IPS DF 6.9 (cell line): ENCODE measurements around the gene GLT6D1.
"Not testable (repeated sequence)": the region's sequence is repeated elsewhere in the genome, so short reads cannot be mapped to it uniquely, and the experiment has no call there.

Experiments used
- DNase-seq: peaks from one replicate; pipeline ENCODE4 v3.0.0-alpha.2; 2013; ENCODE audit warnings: low read depth, low spot score
- H3K27ac ChIP-seq: one replicate; pipeline ENCODE4 v1.5.1; 2013; ENCODE audit warnings: low read length, control low read depth
- H3K27me3 ChIP-seq: 2 replicates; pipeline ENCODE4 v1.6.1; 2013; ENCODE audit warnings: mild to moderate bottlenecking, low read length; ENCODE audit not compliant: control insufficient read depth, insufficient read depth
- H3K36me3 ChIP-seq: 2 replicates; pipeline ENCODE4 v1.6.1; 2013; ENCODE audit warnings: low read length; ENCODE audit not compliant: control insufficient read depth, insufficient read depth
- H3K4me1 ChIP-seq: 2 replicates; pipeline ENCODE4 v1.6.1; 2013; ENCODE audit warnings: low read length; ENCODE audit not compliant: control insufficient read depth, insufficient read depth
- H3K4me3 ChIP-seq: 2 replicates; pipeline ENCODE4 v1.5.1; 2013; ENCODE audit warnings: mild to moderate bottlenecking, low read length
- H3K9me3 ChIP-seq: 2 replicates; pipeline ENCODE4 v1.6.1; 2013; ENCODE audit warnings: low read length, inconsistent platforms; ENCODE audit not compliant: control insufficient read depth, insufficient read depth
- WGBS: extraction: QIAGEN DNeasy Blood & Tissue Kit; methylation state at CpG from one replicate; pipeline ENCODE4 v1.1.7; 2013; ENCODE audit warnings: mixed read lengths, missing lambda C conversion rate; ENCODE audit not compliant: insufficient read length, insufficient coverage; 5-methylcytosine and 5-hydroxymethylcytosine counted together

The GLT6D1 gene

DNA sequence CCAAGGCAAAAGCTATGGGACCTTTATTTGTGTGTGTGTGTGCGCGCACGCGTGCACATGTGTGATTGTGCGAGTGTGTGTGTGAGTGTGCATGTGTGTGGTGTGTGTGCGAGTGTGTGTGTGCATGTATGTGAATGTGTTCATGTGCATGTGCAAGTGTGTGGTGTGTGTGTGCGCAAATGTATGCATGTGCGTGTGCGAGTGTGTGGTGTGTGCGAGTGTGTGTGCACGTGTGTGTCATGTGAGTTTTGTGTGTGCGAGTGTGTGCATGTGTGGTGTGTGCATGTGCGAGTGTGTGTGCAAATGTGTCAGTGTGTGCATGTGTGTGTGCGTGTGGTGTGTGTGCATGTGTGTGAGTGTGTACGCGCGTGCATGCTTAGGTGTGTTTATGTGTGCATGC is 11.1 kb upstream of the GLT6D1 start:
- no peak for DNase-seq
- WGBS = 100% methylated on average over 5 of the region's 17 CpGs
- peaks cover 6% of the 10 kb centered on the region for H3K9me3 ChIP-seq

DNA sequence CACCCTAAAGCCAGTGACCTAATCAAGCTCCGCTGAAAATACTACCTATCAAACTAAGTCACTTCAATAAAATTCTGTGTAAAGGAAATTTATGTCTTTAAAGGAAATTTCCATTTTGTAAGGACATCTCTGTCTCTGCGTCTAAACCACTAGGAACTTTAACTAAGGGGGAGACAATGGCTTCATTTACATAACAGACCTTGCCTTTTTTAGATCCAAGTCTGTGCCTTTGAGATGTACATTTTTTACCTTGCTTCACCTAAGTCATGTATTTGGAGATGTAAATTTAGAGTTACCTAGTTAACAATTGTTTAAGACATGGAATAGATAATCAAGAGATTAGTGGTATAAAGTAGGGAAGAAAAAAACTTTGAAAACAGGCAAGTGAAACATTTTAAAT is 10.2 kb upstream of the GLT6D1 start:
- no peak overlapping the region for H3K27ac ChIP-seq
- H3K36me3 ChIP-seq = 0 out of 2 replicates have a peak, but pooled peaks cover 5% of the 10 kb centered on the region
- H3K9me3 ChIP-seq = peaks cover 9% of the 10 kb centered on the region
- H3K4me3 ChIP-seq = no peak overlapping the region
- no peaks in the 10 kb centered on the region for H3K4me1 ChIP-seq
- no peaks in the 10 kb centered on the region; the same call in 1 of the 2 replicates for H3K27me3 ChIP-seq
- no peak for DNase-seq
- no CpG with 5 or more reads among the region's 2 CpGs for WGBS

More for the DNA sequence above, 11.1 kb upstream of the GLT6D1 start:
- Histone ChIP-seq H3K4me1 (no peaks in the 10 kb centered on the region), H3K4me3 (no peak overlapping the region), H3K27ac (no peak overlapping the region), H3K27me3 (no peaks in the 10 kb centered on the region; the same call in 1 of the 2 replicates), H3K36me3 (0 out of 2 replicates have a peak, but pooled peaks cover 3% of the 10 kb centered on the region)

DNA sequence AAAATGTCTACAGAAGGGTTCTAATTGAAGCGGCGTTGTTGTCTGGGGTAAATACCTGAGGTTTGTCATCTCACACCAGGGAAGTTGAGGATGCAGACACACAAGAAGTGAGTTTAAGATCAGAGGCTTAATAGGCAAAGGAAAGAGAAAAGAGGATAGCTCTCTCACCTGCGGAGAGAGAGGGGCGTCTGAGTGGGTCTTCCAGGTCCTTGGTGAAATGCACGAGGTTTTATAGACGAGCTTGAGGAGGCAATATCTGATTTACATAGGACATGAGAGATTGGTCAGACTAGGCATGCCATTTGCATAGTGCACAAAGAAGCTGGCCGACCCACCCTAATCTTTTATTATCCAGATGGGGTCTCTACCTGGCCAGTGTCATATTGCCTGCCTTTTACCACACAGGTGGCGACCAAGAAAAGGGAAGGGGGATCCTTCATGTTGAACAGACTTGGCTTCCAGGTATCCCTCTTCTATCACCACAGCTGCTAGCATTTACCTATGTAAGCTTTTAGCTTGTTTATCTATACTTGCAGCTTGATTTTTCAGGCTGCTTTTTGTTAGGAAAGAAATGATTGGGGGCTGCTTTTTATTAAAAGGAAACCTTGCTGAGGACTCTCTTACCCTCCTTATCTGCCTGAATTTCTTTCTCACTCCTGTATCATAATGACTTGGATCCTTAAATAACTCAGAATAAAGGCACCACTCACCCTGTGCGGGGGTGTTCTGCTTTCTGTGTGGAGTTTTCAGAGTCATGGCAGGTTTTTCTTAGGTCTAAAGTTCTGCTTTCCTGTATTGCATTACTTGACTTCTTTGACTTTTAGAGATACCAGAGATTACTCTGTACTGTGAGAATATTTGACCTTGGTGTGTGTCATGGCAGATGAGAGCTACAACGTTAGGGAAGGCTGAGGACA is 9.4 kb upstream of the GLT6D1 start:
- H3K4me1 ChIP-seq = no peaks in the 10 kb centered on the region
- DNase-seq = no peak
- no CpG with 5 or more reads among the region's 10 CpGs for WGBS
- H3K27me3 ChIP-seq = no peaks in the 10 kb centered on the region; the same call in 1 of the 2 replicates
- H3K27ac ChIP-seq = no peak overlapping the region
- peaks cover 9% of the 10 kb centered on the region for H3K9me3 ChIP-seq
- H3K4me3 ChIP-seq = no peak overlapping the region
- 0 out of 2 replicates have a peak, but pooled peaks cover 5% of the 10 kb centered on the region for H3K36me3 ChIP-seq

DNA sequence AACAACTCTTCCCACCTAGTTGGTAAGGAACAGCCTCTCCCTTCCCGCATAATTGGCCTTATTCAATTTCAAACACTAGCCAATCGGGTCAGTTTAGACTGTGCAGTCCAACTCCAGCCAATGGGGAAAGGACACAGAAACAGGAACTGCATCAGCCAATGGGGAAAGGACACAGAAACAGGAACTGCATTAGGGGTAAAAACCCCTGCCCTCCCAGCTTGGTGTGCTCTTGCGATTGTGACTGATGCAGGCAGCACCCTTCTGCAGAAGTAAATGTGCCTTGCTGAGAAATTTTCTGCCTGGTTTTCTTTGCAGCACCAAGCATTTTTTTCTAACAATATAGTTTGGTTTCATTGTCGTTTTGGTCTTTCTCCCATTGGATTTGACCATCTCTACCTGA is 8.5 kb upstream of the GLT6D1 start:
- no CpG with 5 or more reads among the region's 4 CpGs for WGBS
- no peaks in the 10 kb centered on the region for H3K4me1 ChIP-seq
- no peak for DNase-seq
- H3K9me3 ChIP-seq = peaks cover 9% of the 10 kb centered on the region
- 0 out of 2 replicates have a peak, but pooled peaks cover 5% of the 10 kb centered on the region for H3K36me3 ChIP-seq
- no peaks in the 10 kb centered on the region; the same call in 1 of the 2 replicates for H3K27me3 ChIP-seq
- H3K27ac ChIP-seq = no peak overlapping the region
- no peak overlapping the region for H3K4me3 ChIP-seq

DNA sequence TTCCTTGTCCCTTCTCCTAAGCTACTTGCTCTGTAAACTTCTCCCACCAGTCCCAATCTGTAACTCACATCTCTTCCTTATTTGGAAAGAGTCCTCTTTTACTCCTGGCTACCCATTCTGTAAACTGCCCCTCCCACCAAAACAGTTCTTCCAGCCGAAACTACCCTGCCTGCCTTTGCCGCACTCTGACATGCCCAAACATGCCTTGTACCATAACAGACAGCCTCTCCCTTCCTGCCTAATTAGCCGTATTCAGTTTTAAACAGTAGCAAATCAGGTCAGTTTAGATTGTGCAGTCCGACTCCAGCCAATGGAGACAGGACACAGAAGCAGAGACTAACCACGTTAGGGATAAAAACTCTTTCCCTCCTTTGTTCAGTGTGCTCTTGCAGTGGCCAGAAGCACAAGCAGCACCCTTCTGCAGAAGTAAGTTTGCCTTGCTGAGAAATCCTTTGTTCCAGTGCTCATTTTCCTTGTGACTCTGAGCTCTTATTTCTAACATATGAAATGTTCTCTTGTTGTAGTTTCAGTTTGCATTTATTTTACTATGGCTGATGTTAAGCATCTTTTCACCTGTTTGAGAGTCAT is 5.4 kb upstream of the GLT6D1 start:
- no peak for DNase-seq
- 0 out of 2 replicates have a peak, but pooled peaks cover 2% of the 10 kb centered on the region for H3K36me3 ChIP-seq
- H3K9me3 ChIP-seq = peaks cover 8% of the 10 kb centered on the region
- no peaks in the 10 kb centered on the region; the same call in 1 of the 2 replicates for H3K27me3 ChIP-seq
- no peak overlapping the region for H3K27ac ChIP-seq
- no peak overlapping the region for H3K4me3 ChIP-seq
- H3K4me1 ChIP-seq = no peaks in the 10 kb centered on the region
- no CpG with 5 or more reads among the region's 5 CpGs for WGBS

DNA sequence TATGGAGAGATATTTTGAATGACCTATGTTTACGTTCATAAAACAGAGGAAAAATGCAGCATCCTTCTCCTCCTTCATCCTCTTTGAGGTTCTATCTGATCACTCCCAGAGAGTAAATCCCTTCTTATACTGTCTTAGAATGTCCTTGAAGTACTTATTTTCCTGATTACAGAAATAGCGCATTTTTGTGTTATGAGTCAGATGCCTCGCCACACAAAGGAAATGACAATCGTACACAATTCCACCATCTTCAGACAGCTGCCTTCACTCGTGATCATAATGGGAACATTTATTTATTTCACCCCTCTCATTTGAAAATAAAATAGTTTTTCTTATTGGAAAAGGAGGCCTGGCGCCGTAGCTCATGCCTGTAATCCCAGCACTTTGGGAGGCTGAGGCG is 2.4 kb upstream of the GLT6D1 start:
- H3K4me1 ChIP-seq = no peaks in the 10 kb centered on the region
- WGBS = no CpG with 5 or more reads among the region's 8 CpGs
- peaks cover 3% of the 10 kb centered on the region for H3K9me3 ChIP-seq
- no peak for DNase-seq
- no peak overlapping the region for H3K4me3 ChIP-seq
- H3K27me3 ChIP-seq = no peaks in the 10 kb centered on the region
- H3K27ac ChIP-seq = no peak overlapping the region
- 0 out of 2 replicates have a peak, but pooled peaks cover 2% of the 10 kb centered on the region for H3K36me3 ChIP-seq

DNA sequence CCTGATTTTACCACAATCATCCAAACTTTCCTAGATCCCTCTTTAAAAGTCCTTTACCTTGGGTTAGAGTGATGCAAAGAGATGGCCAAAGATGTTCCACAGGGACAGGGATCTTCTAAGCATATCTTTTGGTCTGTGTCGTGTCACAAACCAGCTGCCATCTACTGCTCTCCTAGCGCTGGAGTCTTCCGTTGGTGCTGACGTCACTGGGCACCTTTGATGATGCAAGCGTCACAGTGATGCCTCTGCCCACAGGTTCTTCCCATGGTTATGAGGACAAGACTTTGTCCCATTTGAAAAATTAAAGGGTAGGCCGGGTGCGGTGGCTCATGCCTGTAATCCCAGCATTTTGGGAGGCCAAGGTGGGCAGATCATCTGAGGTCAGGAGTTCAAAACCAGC is 1.7 kb upstream of the GLT6D1 start:
- Histone ChIP-seq H3K4me1 (no peaks in the 10 kb centered on the region), H3K9me3 (peaks cover 3% of the 10 kb centered on the region), H3K4me3 (no peak overlapping the region), H3K27me3 (no peaks in the 10 kb centered on the region), H3K27ac (no peak overlapping the region), H3K36me3 (0 out of 2 replicates have a peak, but pooled peaks cover 2% of the 10 kb centered on the region)
- WGBS = no CpG with 5 or more reads among the region's 7 CpGs
- DNase-seq = no peak

DNA sequence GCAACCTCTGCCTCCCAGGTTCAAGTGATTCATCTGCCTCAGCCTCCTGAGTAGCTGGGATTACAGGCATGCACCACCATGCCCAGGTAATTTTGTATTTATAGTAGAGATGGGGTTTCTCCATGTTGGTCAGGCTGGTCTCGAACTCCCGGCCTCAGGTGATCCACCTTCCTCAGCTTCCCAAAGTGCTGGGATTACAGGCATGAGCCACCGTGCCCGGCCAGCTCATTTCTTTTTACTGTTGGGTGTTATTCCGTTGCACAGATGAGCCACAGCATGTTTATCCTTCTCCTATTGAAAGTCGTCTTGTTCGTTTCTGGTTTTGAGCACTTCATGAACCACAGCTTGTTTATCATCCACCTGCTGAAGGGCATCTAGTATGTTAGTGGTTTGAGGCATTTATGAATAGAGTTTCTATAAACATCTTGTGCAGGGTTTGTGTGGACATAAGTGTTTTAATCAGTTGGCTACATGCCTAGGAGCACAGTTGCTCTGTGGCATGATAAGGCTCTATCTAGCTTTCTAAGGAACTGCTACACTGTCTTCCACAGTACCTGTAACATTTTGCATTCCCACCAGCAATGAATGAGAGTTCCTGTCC is 2.3 kb downstream of the GLT6D1 start:
- H3K4me3 ChIP-seq, DNase-seq, H3K27me3 ChIP-seq, H3K36me3 ChIP-seq, H3K27ac ChIP-seq, H3K4me1 ChIP-seq, H3K9me3 ChIP-seq: not testable (repeated sequence)
- WGBS = no CpG with 5 or more reads among the region's 7 CpGs

DNA sequence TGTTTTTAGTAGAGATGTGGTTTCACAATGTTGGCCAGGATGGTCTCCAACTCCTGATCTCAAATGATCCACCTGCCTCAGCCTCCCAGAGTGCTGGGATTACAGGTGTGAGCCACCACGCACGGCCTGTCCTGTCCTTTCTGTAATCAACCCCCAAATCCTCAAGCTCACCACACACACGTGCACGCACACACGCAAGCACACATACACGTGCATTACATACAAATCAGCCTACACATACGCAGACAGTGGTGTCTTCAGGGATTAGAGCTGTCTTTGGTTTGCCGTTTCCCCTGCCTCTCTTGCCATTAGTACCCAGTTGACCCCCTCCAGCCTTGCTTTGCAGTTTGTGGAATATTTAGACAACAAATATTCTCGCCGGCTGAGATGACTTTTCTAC is 6.5 kb downstream of the GLT6D1 start:
- H3K4me3 ChIP-seq = no peak overlapping the region
- H3K4me1 ChIP-seq = no peaks in the 10 kb centered on the region
- no peak overlapping the region for H3K27ac ChIP-seq
- no peak for DNase-seq
- H3K27me3 ChIP-seq = no peaks in the 10 kb centered on the region
- WGBS = no CpG with 5 or more reads among the region's 10 CpGs
- H3K36me3 ChIP-seq = no peaks in the 10 kb centered on the region
- no peaks in the 10 kb centered on the region for H3K9me3 ChIP-seq

DNA sequence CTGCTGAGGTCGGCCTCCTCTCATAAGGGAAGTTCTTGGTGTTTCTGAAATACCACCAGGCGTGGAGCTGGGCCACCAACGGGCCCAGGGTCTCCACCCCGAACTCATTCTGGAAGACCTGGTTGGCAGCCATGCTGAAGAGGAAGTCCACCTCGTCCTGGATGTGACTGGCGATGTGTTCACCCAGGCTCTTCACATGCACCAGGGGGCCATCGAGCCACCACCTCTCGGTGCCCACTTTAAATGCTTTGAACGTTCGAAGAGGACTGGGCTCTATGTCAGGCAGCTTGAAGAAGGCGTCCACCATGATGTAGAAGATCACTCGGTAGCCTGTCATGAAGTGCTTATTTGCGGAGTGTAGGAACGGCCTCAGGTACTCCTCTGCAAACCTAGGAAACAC is 15.1 kb downstream of the GLT6D1 start:
- no peak for DNase-seq
- H3K9me3 ChIP-seq = no peaks in the 10 kb centered on the region
- H3K4me1 ChIP-seq = no peaks in the 10 kb centered on the region
- H3K36me3 ChIP-seq = no peaks in the 10 kb centered on the region
- no peak overlapping the region for H3K4me3 ChIP-seq
- WGBS = no CpG with 5 or more reads among the region's 14 CpGs
- no peaks in the 10 kb centered on the region for H3K27me3 ChIP-seq
- H3K27ac ChIP-seq = no peak overlapping the region
